Esophagus squamous epithelium (tissue), 4 donors: ENCODE results near the gene IMPG2.

Experiments
- CTCF ChIP-seq, 6 experiments: fragments of 450-650 bp in 4 of 6; fragments of 200-600 bp in 2 of 6; sonication (generic) in 2 of 6; IDR thresholded peaks; one replicate each; pipeline ENCODE4 v1.5.1; 2016 to 2019; ENCODE audit warnings: antibody characterized with exemption in 6 of 6, mild to moderate bottlenecking in 4 of 6, moderate library complexity in 4 of 6
- POLR2A ChIP-seq, 4 donors: fragments of 450-650 bp; IDR thresholded peaks; one replicate each; pipeline ENCODE4 v1.6.1; 2017; ENCODE audit warnings: antibody characterized with exemption in 4 of 4, mild to moderate bottlenecking in 4 of 4, moderate library complexity in 3 of 4

GRCh38 chr3:101177577-101177976 lies 142.8 kb downstream of the IMPG2 start:
- TF ChIP-seq CTCF (IDR thresholded peaks at IDR 0.05) = no peak
- no peak for TF ChIP-seq POLR2A (IDR thresholded peaks at IDR 0.05)
